Measurements from ENCODE around the gene EDIL3.

DNA sequence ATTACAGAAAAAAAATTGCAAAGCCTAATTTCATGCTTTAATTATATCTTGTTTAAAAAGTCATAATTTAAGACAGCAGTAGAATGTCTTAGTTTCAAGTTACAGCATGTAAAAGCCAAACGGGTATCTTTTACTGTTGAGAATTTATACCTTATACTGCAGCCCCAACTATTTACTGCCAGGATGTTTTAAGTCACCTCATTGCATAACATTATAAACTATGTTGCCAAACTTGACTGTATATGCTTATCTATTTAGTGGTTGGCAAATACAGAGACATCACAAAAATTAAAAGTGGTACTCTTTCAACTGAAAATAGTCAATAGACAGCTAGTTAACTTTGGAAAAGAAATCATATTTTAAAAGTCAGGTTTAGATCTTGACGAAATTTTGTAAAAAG, 119.5 kb downstream of the EDIL3 start:
- TF ChIP-seq, protein P1, sequence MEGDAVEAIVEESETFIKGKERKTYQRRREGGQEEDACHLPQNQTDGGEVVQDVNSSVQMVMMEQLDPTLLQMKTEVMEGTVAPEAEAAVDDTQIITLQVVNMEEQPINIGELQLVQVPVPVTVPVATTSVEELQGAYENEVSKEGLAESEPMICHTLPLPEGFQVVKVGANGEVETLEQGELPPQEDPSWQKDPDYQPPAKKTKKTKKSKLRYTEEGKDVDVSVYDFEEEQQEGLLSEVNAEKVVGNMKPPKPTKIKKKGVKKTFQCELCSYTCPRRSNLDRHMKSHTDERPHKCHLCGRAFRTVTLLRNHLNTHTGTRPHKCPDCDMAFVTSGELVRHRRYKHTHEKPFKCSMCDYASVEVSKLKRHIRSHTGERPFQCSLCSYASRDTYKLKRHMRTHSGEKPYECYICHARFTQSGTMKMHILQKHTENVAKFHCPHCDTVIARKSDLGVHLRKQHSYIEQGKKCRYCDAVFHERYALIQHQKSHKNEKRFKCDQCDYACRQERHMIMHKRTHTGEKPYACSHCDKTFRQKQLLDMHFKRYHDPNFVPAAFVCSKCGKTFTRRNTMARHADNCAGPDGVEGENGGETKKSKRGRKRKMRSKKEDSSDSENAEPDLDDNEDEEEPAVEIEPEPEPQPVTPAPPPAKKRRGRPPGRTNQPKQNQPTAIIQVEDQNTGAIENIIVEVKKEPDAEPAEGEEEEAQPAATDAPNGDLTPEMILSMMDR (IDR thresholded peaks at IDR 0.05): no peak
- TF ChIP-seq POLR2A (IDR thresholded peaks at IDR 0.05): no peak
